Stimulated activated CD8-positive, alpha-beta memory T cell treated with anti-CD3 and anti-CD28 coated beads, Interleukin-15, amount 100 ng/mL, for 1 hour (primary cell): ENCODE results near the gene HYAL3.
A peak's percentile ranks its signal among the peaks of the same experiment; 100 is the strongest.

Experiments used
- DNase-seq: peaks from one replicate; pipeline ENCODE4 v3.0.0-alpha.2; 2020; ENCODE audit warnings: low read depth

The HYAL3 gene

GRCh38 chr3:50298836-50299637, at the start of gene HYAL3, which contains the start of gene NAA80:
Gene HYAL3 (minus strand): TSS chr3:50299405. CDS start chr3:50295602, 3,803 bp downstream.
Gene NAA80 (minus strand): TSS chr3:50299405. CDS start chr3:50297463, 1,942 bp downstream.
- peak; percentile 98 for DNase-seq

GRCh38 chr3:50347187-50347813, 48.1 kb upstream of the HYAL3 start:
- peak; percentile 58 for DNase-seq

- no peak for DNase-seq
Observed at GRCh38 chr3:50345586-50346234, 46.5 kb upstream of the HYAL3 start, which contains the start of gene ZMYND10. Gene ZMYND10 (minus strand): TSS chr3:50345732. CDS start chr3:50345579, 153 bp downstream.

GRCh38 chr3:50345008-50345407, 45.8 kb upstream of the HYAL3 start:
- no peak for DNase-seq

- no peak for DNase-seq
Observed at GRCh38 chr3:50342813-50343633, 43.8 kb upstream of the HYAL3 start.

GRCh38 chr3:50341996-50342650, 42.9 kb upstream of the HYAL3 start:
- no peak for DNase-seq

GRCh38 chr3:50341537-50341936, 42.3 kb upstream of the HYAL3 start:
- DNase-seq: no peak

- DNase-seq: no peak
Observed at GRCh38 chr3:50340448-50341329, 41.5 kb upstream of the HYAL3 start, which contains the start of gene RASSF1. Gene RASSF1 (minus strand): TSS chr3:50340836. CDS start chr3:50340805, 31 bp downstream.

- no peak for DNase-seq
Observed at GRCh38 chr3:50340147-50340447, 40.9 kb upstream of the HYAL3 start.

- no peak for DNase-seq
Observed at GRCh38 chr3:50339485-50340146, 40.4 kb upstream of the HYAL3 start.

- no peak for DNase-seq
Observed at GRCh38 chr3:50338965-50339364, 39.8 kb upstream of the HYAL3 start.

- DNase-seq: peak; percentile 81
Observed at GRCh38 chr3:50337175-50337861, 38.1 kb upstream of the HYAL3 start.

- DNase-seq: no peak
Observed at GRCh38 chr3:50336452-50337174, 37.4 kb upstream of the HYAL3 start.

GRCh38 chr3:50334339-50335075, 35.3 kb upstream of the HYAL3 start:
- no peak for DNase-seq

GRCh38 chr3:50333744-50334328, 34.6 kb upstream of the HYAL3 start:
- DNase-seq: no peak

- DNase-seq: no peak
Observed at GRCh38 chr3:50331364-50331907, 32.2 kb upstream of the HYAL3 start.

- no peak for DNase-seq
Observed at GRCh38 chr3:50330330-50330729, 31.1 kb upstream of the HYAL3 start.
